GM21737 (cell line): ENCODE results near the gene TPK1.
A peak's percentile ranks its signal among the peaks of the same experiment; 100 is the strongest.
"Not testable (repeated sequence)": the region's sequence is repeated elsewhere in the genome, so short reads cannot be mapped to it uniquely, and the experiment has no call there.

ENCODE experiments used
- ATAC-seq: cut with Tn5 transposase; IDR thresholded peaks from one replicate; pipeline ENCODE4 v1.9.1; 2021; ENCODE audit warnings: mild to moderate bottlenecking, moderate library complexity; ENCODE audit not compliant: unreplicated experiment

The TPK1 gene

DNA sequence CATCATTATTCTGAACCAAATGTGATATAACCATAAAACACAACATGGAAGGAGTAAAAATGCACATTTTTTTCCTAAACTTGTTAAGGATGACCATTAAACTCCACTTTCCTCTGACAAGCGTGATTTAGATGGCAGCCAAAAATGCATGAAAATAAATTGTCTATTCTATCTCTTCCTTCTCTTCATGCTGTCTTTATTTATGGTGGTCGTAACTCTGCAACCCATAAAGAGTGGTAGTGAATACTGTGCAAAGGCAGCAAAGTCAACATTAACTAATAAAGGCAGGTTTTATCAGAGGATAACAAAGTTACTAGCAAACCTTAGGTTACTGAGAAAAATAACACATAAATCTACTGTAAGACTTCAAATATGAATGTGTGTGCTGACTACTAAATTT, 106.6 kb downstream of the TPK1 start:
- no peak for ATAC-seq

GRCh38 chr7:144728551-144728950, 107.3 kb downstream of the TPK1 start:
- no peak for ATAC-seq

- not testable (repeated sequence) for ATAC-seq
These were observed 109.0 kb downstream of the TPK1 start for GRCh38 chr7:144726840-144727239.

DNA sequence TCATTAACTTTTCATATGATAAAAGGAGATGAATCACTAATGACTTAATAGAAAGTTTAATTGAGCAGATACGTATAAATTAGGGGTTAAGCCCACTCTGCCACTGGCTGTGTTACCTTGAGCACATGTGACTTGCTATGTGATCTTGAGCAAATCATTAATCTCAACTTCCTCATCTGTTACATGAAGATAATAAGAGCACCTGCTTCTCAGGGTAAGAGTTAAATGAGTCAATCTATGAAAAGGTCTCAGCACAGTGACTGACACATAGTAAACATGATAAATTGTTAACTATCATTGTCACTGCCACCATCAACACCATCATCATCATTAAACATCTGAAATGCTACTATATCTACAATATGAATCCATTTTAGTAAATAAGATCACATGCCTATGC, 110.8 kb downstream of the TPK1 start:
- peak; percentile 100 for ATAC-seq

DNA sequence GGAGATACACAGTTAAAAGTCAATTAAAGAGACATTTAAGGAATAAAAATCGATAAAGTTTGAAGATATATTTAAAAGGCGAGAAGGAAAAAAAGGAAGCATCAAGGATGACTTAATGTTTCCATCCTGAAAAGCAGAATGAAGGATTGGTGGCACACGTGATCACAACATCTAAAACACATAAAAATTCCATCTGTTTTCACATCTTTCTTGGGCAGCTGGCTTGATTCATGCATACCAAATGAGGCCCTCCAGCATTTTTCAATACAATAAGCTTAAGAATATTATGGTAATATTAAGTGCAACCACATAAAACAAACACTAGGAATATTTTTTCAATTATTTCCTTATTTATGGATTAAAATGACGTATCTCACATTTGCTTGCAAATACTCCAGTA, 112.6 kb downstream of the TPK1 start:
- ATAC-seq: no peak

DNA sequence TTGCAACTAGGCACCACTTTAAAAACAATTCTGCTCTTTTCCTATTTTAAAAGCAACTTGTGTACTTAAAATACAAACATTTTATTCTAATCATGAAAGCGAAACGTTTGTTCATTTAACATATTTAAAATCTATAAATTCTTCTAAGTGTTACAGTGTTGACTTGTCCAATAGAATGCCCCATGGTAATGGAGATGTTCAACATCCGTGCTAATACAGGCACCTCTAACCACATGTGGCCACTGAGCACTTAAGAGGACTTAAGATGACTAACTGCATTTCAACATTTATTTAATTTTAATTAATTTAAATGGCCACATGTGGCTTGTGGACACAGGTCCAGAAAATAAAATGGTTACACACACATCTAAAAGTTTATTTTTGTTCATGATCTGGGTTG, 115.1 kb downstream of the TPK1 start:
- no peak for ATAC-seq

GRCh38 chr7:144720149-144720548, 115.7 kb downstream of the TPK1 start:
- no peak for ATAC-seq

DNA sequence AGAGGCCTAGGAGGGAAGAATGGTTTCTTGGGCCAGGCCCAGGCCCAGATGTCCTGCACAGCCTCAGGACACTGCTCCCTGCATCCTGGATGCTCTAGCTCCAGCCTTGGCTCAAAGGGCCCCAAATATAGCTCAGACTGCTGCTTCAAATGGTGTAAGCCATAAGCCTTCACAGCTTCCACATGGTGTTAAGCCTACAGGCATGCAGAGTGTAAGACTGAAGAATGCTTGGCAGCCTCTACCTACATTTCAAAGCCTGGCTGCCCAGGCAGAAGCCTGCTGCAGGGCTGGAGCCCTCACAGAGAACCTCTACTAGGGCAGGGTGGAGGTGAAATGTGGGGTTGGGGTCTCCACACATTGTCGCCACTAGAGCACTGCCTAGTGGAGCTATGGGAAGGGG, 118.1 kb downstream of the TPK1 start:
- no peak for ATAC-seq

GRCh38 chr7:144713850-144714249, 122.0 kb downstream of the TPK1 start:
- no peak for ATAC-seq

GRCh38 chr7:144710791-144711190, 125.1 kb downstream of the TPK1 start:
- no peak for ATAC-seq

DNA sequence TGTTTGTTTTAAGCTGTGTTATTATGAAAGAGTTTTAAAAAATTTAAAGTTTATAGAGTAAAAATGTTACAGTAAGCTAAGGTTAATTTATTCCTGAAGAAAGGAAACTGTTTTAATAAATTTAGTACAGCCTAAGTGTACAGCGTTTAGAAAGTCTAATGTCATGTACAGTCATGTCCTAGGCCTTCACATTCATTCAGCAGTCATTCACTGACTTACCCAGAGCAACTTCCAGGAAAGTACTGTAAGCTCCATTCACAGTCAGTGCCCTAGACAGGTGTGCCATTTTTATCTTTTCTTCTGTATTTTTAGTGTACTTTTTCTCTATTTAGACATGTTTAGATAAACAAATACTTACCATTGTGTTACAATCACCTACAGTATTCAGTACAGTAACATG, 126.8 kb downstream of the TPK1 start:
- ATAC-seq: no peak

- no peak for ATAC-seq
These were observed 144.6 kb downstream of the TPK1 start for GRCh38 chr7:144691240-144691639.

DNA sequence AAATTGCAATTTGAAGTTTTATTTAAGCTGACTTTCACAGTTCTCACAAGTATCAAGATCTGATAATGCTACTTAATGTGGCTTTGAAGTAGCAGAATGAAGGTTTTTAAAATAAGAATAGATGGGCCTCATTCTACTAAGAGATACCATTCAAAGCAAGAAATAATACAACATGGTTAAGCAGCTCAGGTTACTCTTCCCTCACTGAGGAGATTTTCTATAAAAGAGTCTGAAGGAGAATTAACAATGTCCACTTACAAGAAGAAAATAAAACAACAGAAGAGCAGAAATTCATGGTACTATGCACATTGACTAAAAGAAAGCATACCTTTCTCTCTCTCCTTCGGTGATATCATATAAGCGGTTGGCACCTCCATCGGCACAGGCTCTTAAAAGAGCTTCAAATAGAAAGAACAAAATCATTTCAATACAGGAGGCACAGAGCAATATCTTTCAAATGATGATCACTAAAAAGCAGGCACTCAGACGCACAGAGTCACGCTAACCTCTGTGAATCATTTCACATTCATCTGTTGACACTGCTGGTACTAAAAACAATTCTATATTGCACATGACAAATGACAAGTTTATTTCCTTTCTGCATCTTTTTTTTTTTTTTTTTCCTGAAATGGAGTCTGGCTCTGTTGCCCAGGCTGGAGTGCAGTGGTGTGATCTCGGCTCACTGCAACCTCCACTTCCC, 153.1 kb downstream of the TPK1 start:
- no peak for ATAC-seq

- ATAC-seq: no peak
These were observed 159.4 kb downstream of the TPK1 start for GRCh38 chr7:144676492-144676891.

DNA sequence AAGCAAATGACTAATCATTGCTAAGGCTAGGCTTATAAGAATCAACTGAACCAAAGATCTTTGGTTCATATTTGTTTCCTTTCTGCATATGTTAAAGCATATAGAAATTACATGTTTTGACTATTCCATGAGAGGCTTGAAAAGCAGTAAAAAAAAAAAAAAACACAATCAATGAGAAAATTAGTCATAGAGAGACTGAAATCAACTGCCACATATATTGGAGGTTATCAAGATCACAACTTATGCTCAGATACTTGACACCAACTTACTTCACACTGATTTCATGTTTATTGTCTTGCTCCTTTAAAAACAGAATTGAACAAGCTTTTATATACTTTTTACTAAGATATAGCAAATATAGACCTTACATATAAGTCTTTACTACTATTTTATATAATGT, 161.3 kb downstream of the TPK1 start:
- ATAC-seq: no peak

- ATAC-seq: no peak
These were observed 163.0 kb downstream of the TPK1 start for GRCh38 chr7:144672869-144673268.

- no peak for ATAC-seq
These were observed 164.4 kb downstream of the TPK1 start for GRCh38 chr7:144671429-144671828.

DNA sequence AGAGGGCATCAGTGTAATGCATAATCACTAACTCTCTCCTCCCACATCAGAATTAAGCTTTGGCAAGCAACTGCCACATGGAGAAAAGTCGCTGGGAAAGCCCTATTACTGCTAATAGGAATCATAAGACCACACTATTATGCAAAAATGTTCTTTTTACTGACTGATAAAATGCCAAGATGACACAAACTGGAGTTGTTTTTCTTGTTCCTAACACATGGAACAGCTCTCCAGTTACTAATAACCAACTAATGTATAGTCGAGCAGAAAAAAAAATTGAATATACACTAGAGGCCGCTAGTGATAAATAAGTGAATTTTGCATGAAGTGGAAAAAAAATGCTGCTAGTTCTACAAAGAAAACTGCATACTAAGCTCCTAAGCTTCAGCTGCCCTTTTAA, 165.6 kb downstream of the TPK1 start:
- ATAC-seq: no peak

- no peak for ATAC-seq
These were observed 167.3 kb downstream of the TPK1 start for GRCh38 chr7:144668503-144668902.

- no peak for ATAC-seq
These were observed 170.0 kb downstream of the TPK1 start for GRCh38 chr7:144665689-144666381.

DNA sequence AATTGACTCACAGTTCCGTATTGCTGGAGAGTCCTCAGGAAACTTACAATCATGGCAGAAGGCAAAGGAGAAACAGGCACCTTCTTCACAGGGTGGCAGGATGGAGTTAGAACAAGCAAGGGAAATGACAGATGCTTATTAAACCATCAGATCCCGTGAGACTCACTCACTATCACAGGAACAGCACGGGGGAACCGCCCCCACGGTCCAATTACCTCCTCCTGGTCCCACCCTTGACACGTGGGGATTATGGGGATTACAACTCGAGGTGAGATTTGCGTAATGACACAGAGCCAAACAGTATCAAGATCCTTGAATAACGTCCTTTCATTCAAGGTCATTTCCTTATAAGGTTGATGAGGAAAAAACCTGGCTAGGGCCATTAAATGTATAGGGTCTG, 176.6 kb downstream of the TPK1 start:
- no peak for ATAC-seq

DNA sequence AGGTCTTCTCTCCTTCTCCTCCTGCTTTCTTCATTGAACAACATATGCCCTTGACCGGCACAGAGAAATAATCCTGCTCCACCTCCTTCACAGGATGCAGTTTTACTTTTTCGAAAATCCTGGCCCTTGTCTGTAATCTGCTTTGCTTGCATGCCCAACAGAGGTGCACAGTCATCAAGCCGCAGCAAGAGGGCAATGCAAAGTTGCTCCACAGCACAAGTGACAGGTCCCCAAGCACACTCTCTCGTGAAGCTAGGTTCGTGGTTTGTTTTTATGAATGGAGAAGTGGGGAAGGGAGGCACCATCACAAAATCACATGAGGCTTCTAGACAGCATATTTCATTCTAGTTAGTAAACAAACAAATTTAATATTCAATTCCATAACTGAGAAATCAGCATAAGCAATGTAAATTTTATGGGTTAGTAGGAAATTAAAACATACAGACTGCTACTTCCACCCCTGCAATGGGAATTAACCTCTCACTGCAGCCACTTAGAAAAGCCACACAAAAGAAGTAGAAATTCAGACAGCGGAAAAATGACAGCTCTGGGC, 178.8 kb downstream of the TPK1 start:
- no peak for ATAC-seq
